Brain microvascular endothelial cell (primary cell): ENCODE data around the gene CDCP1.

Experiments used
- DNase-seq: peaks from one replicate; pipeline ENCODE4 v3.0.0-alpha.2; 2020
- H3K27ac ChIP-seq: fragments of 250-450 bp; sonication (Bioruptor Pico); 2 replicates; pipeline ENCODE4 v1.5.1; 2020; ENCODE audit warnings: mild to moderate bottlenecking, moderate library complexity
- H3K27me3 ChIP-seq: fragments of 250-450 bp; sonication (Bioruptor Pico); replicated peaks from 2 replicates; pipeline ENCODE4 v1.5.1; 2020; ENCODE audit warnings: mild to moderate bottlenecking
- H3K36me3 ChIP-seq: fragments of 250-450 bp; sonication (Bioruptor Pico); replicated peaks from 2 replicates; pipeline ENCODE4 v1.5.1; 2020; ENCODE audit warnings: mild to moderate bottlenecking
- H3K4me3 ChIP-seq: 2 replicates; pipeline ENCODE4 v1.5.1; 2011; ENCODE audit warnings: low read depth, mild to moderate bottlenecking, control low read depth, low read length, moderate library complexity
- in situ Hi-C: cut with HindIII; loops from 2 replicates; pipeline ENCODE4 v1.10.0; 2017; ENCODE audit warnings: low sequenced_read_pairs, low pct_ligation_motif_present
- TF ChIP-seq, protein P1 (sequence below): IDR thresholded peaks from 2 replicates; pipeline ENCODE4 v1.5.1; 2011; ENCODE audit warnings: low read depth, mild to moderate bottlenecking, moderate library complexity, low read length, control low read depth, inconsistent platforms; ENCODE audit errors: missing control alignments

CDCP1 gene

DNA sequence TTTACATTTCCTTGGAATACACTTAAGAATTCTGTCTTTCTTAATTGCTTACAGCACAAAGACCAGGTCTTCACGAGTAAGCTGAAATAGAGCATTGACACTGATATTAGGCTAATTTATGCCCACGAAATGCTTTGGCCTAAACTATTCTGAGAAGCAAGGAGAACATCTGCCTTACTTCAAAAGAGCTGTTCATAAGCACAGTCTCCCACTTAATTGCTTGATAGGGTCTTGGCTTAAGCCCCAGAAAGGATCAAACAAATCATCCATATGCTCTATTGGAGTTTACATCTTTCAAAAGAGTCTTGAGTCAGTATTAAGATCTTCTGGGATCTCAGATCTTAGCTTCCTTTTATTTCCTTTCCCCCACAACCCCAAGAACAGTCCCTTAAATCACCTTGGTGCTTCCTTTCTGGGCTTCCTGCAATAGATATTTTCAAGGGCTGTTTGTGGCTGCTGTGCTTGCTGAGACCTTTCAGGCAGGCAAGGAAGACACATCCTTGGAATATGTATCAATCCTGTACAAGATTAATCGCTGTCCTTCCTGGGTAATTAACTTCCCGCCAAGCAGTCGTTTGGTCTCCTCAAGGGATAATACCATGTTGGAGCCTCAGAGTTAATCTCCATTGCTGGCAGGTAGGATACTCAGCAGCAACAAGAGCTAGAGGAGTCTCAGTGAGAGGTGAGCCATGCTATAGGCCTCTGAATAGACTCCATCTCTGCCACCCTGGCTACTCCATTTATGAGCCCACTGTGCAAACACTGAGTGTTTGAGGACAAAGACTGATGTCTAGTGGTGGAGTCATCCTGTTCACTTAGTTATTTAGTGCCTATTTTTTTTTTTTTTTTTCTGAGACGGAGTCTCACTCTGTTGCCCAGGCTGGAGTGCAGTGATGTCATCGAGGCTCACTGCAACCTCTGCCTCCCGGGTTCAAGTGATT, 42.8 kb upstream of the CDCP1 start:
- Histone ChIP-seq H3K27me3 (no peaks in the 10 kb centered on the region), H3K27ac (no peak overlapping the region), H3K4me3 (no peak overlapping the region), H3K36me3 (no peaks in the 10 kb centered on the region)
- in situ Hi-C loops = no loop called here
- DNase-seq = no peak
- TF ChIP-seq, protein P1, sequence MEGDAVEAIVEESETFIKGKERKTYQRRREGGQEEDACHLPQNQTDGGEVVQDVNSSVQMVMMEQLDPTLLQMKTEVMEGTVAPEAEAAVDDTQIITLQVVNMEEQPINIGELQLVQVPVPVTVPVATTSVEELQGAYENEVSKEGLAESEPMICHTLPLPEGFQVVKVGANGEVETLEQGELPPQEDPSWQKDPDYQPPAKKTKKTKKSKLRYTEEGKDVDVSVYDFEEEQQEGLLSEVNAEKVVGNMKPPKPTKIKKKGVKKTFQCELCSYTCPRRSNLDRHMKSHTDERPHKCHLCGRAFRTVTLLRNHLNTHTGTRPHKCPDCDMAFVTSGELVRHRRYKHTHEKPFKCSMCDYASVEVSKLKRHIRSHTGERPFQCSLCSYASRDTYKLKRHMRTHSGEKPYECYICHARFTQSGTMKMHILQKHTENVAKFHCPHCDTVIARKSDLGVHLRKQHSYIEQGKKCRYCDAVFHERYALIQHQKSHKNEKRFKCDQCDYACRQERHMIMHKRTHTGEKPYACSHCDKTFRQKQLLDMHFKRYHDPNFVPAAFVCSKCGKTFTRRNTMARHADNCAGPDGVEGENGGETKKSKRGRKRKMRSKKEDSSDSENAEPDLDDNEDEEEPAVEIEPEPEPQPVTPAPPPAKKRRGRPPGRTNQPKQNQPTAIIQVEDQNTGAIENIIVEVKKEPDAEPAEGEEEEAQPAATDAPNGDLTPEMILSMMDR = no peak

DNA sequence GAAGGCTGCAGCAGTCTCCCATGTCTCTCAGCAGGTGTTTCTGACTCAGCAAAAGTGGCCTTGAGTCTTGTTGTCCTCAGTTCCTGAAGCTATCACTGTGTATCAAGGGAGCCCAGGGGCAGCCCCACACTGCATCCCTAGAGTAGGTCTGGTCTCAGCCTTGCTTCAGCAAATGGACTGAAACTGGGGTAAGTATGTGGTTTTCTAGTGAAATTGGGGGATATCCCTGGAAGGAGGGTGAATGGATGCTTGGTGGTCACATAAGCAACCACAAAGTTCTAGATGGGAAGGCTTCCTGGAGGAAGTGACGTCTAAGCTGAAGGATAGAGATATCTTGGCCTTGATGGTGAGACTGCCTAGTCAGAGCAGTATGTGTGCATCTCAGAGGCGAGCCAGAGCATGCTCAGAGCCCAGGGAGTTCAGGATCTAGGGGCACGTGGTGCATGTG, 41.5 kb upstream of the CDCP1 start:
- DNase-seq = no peak
- Histone ChIP-seq H3K27ac (no peak overlapping the region), H3K27me3 (no peaks in the 10 kb centered on the region), H3K36me3 (no peaks in the 10 kb centered on the region), H3K4me3 (no peak overlapping the region)
- TF ChIP-seq, protein P1 = no peak
- in situ Hi-C loops = no loop called here

DNA sequence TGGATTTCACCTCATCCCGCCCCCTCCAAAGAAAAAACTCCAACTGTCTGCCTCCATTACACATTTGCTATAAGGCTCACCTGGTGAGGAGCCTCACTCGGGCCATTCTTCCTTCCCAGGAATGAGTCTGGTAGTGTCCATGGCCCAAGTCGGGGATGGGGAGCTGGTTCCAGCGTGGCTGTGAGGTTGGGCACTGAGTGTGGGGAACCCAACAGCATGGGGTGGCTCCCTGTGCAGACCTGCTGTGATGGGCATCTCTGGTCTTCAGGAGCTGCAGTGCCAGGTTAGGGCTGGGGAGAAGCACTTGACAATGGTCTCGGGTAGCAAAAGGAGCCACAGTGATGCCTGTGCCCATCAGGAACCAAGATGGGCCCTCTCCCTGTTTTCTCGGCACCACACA, 40.7 kb upstream of the CDCP1 start:
- in situ Hi-C loops = no loop called here
- Histone ChIP-seq H3K27ac (no peak overlapping the region), H3K4me3 (no peak overlapping the region), H3K36me3 (no peaks in the 10 kb centered on the region), H3K27me3 (no peaks in the 10 kb centered on the region)
- DNase-seq = no peak
- TF ChIP-seq, protein P1 = no peak

DNA sequence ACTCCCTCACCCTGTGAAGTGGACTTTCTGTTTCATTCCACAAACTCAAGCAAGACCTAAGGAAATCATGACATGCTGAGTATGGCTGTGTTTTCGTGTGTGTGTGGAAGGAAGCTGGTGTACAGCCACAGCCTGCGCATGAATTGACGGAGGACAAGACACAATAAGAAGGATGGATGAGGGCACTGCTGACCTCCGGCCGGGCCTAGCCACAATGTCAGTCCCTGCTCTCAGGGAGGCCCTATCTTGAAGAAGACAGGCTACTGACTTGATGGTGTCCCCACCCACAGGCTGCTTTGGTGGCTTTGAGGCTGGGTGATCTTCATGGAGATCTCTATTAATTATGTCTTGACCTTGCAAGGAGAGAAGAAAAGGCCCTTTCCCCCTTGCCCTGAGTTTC, 39.3 kb upstream of the CDCP1 start:
- no peak for DNase-seq
- Histone ChIP-seq H3K4me3 (no peak overlapping the region), H3K36me3 (no peaks in the 10 kb centered on the region), H3K27ac (no peak overlapping the region), H3K27me3 (no peaks in the 10 kb centered on the region)
- in situ Hi-C loops = no loop called here
- TF ChIP-seq, protein P1 = no peak

DNA sequence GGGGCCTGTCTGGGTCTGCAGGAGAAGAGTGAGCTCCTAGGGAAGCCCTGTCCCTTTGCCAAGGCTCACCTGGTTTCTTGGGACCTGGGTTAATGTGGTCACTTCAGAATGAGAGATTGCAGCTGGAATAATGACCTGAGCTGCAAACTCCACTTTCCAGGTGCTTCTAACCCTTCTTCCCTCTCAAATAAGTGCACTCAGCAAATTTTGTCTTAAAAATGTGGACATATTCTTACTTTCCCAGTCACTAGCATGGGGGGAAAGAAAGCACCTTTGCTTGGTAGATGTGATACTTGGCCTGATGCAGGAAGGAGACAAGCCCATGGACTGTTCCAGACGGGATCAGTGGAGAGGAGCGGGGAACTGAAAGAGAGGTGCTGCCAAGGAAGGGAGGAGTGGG, 38.9 kb upstream of the CDCP1 start:
- no peak overlapping the region for H3K4me3 ChIP-seq
- in situ Hi-C loops = no loop called here
- H3K36me3 ChIP-seq = no peaks in the 10 kb centered on the region
- H3K27me3 ChIP-seq = no peaks in the 10 kb centered on the region
- TF ChIP-seq, protein P1 = no peak
- no peak overlapping the region for H3K27ac ChIP-seq
- DNase-seq = no peak
